Suprapubic skin (tissue), 4 donors: ENCODE measurements around the gene TMCO2. TPM values are rescaled to one million over a fixed set of nuclear protein-coding genes. Genes with fewer than 3 reads are reported as not detected.

ENCODE experiments used
- DNase-seq, 2 donors: peaks; one replicate each; pipeline ENCODE4 v3.0.0-alpha.2; 2019; ENCODE audit warnings: low spot score in 2 of 2
- H3K27ac ChIP-seq: fragments of 200-600 bp; sonication (generic); one replicate; pipeline ENCODE4 v1.5.1; 2019
- H3K27me3 ChIP-seq: fragments of 200-600 bp; sonication (generic); one replicate; pipeline ENCODE4 v1.5.1; 2019
- H3K36me3 ChIP-seq: fragments of 200-600 bp; sonication (generic); one replicate; pipeline ENCODE4 v1.5.1; 2019
- H3K4me1 ChIP-seq: fragments of 200-600 bp; sonication (generic); one replicate; pipeline ENCODE4 v1.5.1; 2019
- H3K4me3 ChIP-seq: fragments of 200-600 bp; sonication (generic); one replicate; pipeline ENCODE4 v1.5.1; 2019; ENCODE audit warnings: mild to moderate bottlenecking
- H3K9me3 ChIP-seq: fragments of 200-600 bp; sonication (generic); one replicate; pipeline ENCODE4 v1.5.1; 2019
- CTCF ChIP-seq, 2 donors: fragments of 200-600 bp in 1 of 2; fragments of 450-650 bp in 1 of 2; sonication (generic) in 1 of 2; IDR thresholded peaks; one replicate each; pipeline ENCODE4 v1.5.1; 2016 to 2019; ENCODE audit warnings: antibody characterized with exemption in 2 of 2, mild to moderate bottlenecking in 1 of 2, moderate library complexity in 1 of 2
- EP300 ChIP-seq: sonication (generic); formaldehyde crosslinking; IDR thresholded peaks from one replicate; pipeline ENCODE4 v1.6.1; 2017; ENCODE audit warnings: antibody characterized with exemption
- POLR2A ChIP-seq, 2 donors: fragments of 450-650 bp; IDR thresholded peaks; one replicate each; pipeline ENCODE4 v1.6.1; 2017; ENCODE audit warnings: antibody characterized with exemption in 2 of 2, mild to moderate bottlenecking in 2 of 2, moderate library complexity in 2 of 2
- POLR2AphosphoS5 ChIP-seq, 3 donors: sonication (generic); formaldehyde crosslinking; IDR thresholded peaks; one replicate each; pipeline ENCODE4 v1.6.1; 2017; ENCODE audit warnings: antibody characterized with exemption in 3 of 3
- WGBS: methylation state at CpG from one replicate; pipeline ENCODE4 v1.1.5; 2018; 5-methylcytosine and 5-hydroxymethylcytosine counted together
- total RNA-seq, 4 donors: library from RNA; depleted of rRNA; stranded (reverse); fragments of >200 nt; gene quantifications; one replicate each; pipeline ENCODE4 v1.1.0, GENCODE V29; 2016

The TMCO2 gene
- total RNA-seq, 4 donors from 2014 or later, result not detected

GRCh38 chr1:40239626-40240025, 8.1 kb upstream of the TMCO2 start:
- Histone ChIP-seq H3K4me1 (no peaks in the 10 kb centered on the region), H3K36me3 (peaks cover 30% of the 10 kb centered on the region), H3K4me3 (no peak overlapping the region), H3K9me3 (no peaks in the 10 kb centered on the region), H3K27ac (no peak overlapping the region), H3K27me3 (no peaks in the 10 kb centered on the region)
- TF ChIP-seq CTCF (IDR thresholded peaks at IDR 0.05) (no peak), EP300 (no peak), POLR2A (IDR thresholded peaks at IDR 0.05) (no peak), POLR2AphosphoS5 (IDR thresholded peaks at IDR 0.05) (no peak)
- 92% methylated on average over 1 of the region's 1 CpG for whole genome bisulfite sequencing
- no peak for DNase-seq

GRCh38 chr1:40240390-40240789, 7.3 kb upstream of the TMCO2 start:
- H3K4me1 ChIP-seq, result no peaks in the 10 kb centered on the region
- no peak overlapping the region for H3K27ac ChIP-seq
- no peaks in the 10 kb centered on the region for H3K27me3 ChIP-seq
- H3K4me3 ChIP-seq, result no peak overlapping the region
- peaks cover 24% of the 10 kb centered on the region for H3K36me3 ChIP-seq
- no peak for TF ChIP-seq POLR2A (IDR thresholded peaks at IDR 0.05)
- no peak for TF ChIP-seq EP300
- no peak for TF ChIP-seq POLR2AphosphoS5 (IDR thresholded peaks at IDR 0.05)
- TF ChIP-seq CTCF (IDR thresholded peaks at IDR 0.05), result no peak
- no peak for DNase-seq
- H3K9me3 ChIP-seq, result no peaks in the 10 kb centered on the region
- WGBS, result 83% methylated on average over 2 of the region's 2 CpGs

GRCh38 chr1:40241362-40241761, 6.4 kb upstream of the TMCO2 start:
- Histone ChIP-seq H3K4me3 (no peak overlapping the region), H3K27ac (no peak overlapping the region), H3K4me1 (no peaks in the 10 kb centered on the region), H3K9me3 (no peaks in the 10 kb centered on the region), H3K36me3 (peaks cover 16% of the 10 kb centered on the region), H3K27me3 (no peaks in the 10 kb centered on the region)
- no peak for TF ChIP-seq POLR2A (IDR thresholded peaks at IDR 0.05)
- TF ChIP-seq CTCF (IDR thresholded peaks at IDR 0.05), result no peak
- TF ChIP-seq POLR2AphosphoS5 (IDR thresholded peaks at IDR 0.05), result no peak
- TF ChIP-seq EP300, result no peak
- WGBS, result 82% methylated on average over 1 of the region's 1 CpG
- no peak for DNase-seq

GRCh38 chr1:40243351-40243750, 4.4 kb upstream of the TMCO2 start:
- TF ChIP-seq CTCF (IDR thresholded peaks at IDR 0.05) (no peak), EP300 (no peak), POLR2AphosphoS5 (IDR thresholded peaks at IDR 0.05) (no peak), POLR2A (IDR thresholded peaks at IDR 0.05) (no peak)
- Histone ChIP-seq H3K27me3 (no peaks in the 10 kb centered on the region), H3K27ac (no peak overlapping the region), H3K4me3 (no peak overlapping the region), H3K36me3 (no peaks in the 10 kb centered on the region), H3K9me3 (no peaks in the 10 kb centered on the region), H3K4me1 (no peaks in the 10 kb centered on the region)
- 51% methylated on average over 2 of the region's 2 CpGs for WGBS
- no peak for DNase-seq

- H3K27ac ChIP-seq, result no peak overlapping the region
- H3K4me1 ChIP-seq, result no peaks in the 10 kb centered on the region
- H3K36me3 ChIP-seq, result no peaks in the 10 kb centered on the region
- DNase-seq, result no peak
- no peaks in the 10 kb centered on the region for H3K9me3 ChIP-seq
- 70% methylated on average over 4 of the region's 4 CpGs for WGBS
- H3K4me3 ChIP-seq, result no peak overlapping the region
- no peak for TF ChIP-seq EP300
- TF ChIP-seq POLR2A (IDR thresholded peaks at IDR 0.05), result no peak
- TF ChIP-seq POLR2AphosphoS5 (IDR thresholded peaks at IDR 0.05), result no peak
- TF ChIP-seq CTCF (IDR thresholded peaks at IDR 0.05), result no peak
- no peaks in the 10 kb centered on the region for H3K27me3 ChIP-seq
These were observed 3.5 kb upstream of the TMCO2 start for GRCh38 chr1:40244138-40244744.
